ENCODE data around the gene ALG12. TPM values are rescaled to one million over a fixed set of nuclear protein-coding genes. Genes with fewer than 3 reads are reported as not detected.

ALG12 gene
- total and polyA plus RNA-seq, 2 of the 8 experiments (the other 6 are each of a cell fraction or from before 2014, with no cell fraction given), result 13.4 to 22.5 TPM

- no peak for TF ChIP-seq EZH2 (IDR thresholded peaks at IDR 0.05; ENCODE audit: low read depth, low read length, severe bottlenecking)
Observed at GRCh38 chr22:49954354-49954753, 36.1 kb upstream of the ALG12 start (continued).

Measured in H1 (cell line).